K562 (cell line): ENCODE results near the gene TBC1D9. TPM values are rescaled to one million over a fixed set of nuclear protein-coding genes. Genes with fewer than 3 reads are reported as not detected.

ENCODE experiments used
- ATAC-seq: fragments of 200-7000 bp; cut with Tn5 transposase; 3 replicates; pipeline ENCODE4 v1.9.1; 2020; ENCODE audit warnings: moderate library complexity
- BruUV-seq: library from RNA; stranded (reverse); fragments of 400-500 nt; replicated peaks from 2 replicates; lab custom pipeline; 2021; lab: Mats Ljungman, UMichigan
- CTCF ChIA-PET: fragments of 300-600 bp; formaldehyde crosslinking; extraction: SDS; loops from one replicate; lab custom pipeline; 2021; ENCODE audit warnings: low intra/inter-chr PET ratio; lab: Yijun Ruan, JAX
- POLR2A ChIA-PET: fragments of 300-600, 350-650 bp; sonication (Branson Sonifier 250); formaldehyde crosslinking; extraction: SDS; loops from one replicate; lab custom pipeline; 2021; ENCODE audit warnings: antibody characterized with exemption, inconsistent platforms; lab: Yijun Ruan, JAX
- DNase-seq, 4 experiments: peaks; one replicate each; pipeline versions ENCODE4 v3.0.0 to v3.0.0-alpha.2; 2011 to 2018; ENCODE audit warnings: low spot score in 3 of 4, mixed read lengths in 3 of 4; ENCODE audit errors: extremely low read depth in 1 of 4
- FAIRE-seq: peaks from 2 replicates; lab custom pipeline; 2011; peaks lifted over from hg19 to GRCh38; lab: Jason Lieb, UNC
- H2AFZ ChIP-seq: 2 replicates; pipeline ENCODE4 v1.6.0; 2011; ENCODE audit warnings: low read depth, low read length, control low read depth, inconsistent platforms
- H3K27ac ChIP-seq: fragments of 200-600 bp; 3 replicates; pipeline ENCODE4 v1.8.0; 2011; ENCODE audit warnings: low read depth, mild to moderate bottlenecking, control low read depth, inconsistent platforms, low read length, moderate library complexity, mixed read lengths; ENCODE audit errors: extremely low read depth
- H3K27me3 ChIP-seq, 2 experiments: fragments of 300-600 bp in 1 of 2; 2 replicates in 1 of 2; 3 replicates in 1 of 2; pipeline versions ENCODE4 v1.6.0 to v1.8.0; 2011; ENCODE audit warnings: inconsistent platforms in 2 of 2, low read length in 2 of 2, mild to moderate bottlenecking in 1 of 2, mixed read lengths in 1 of 2, moderate library complexity in 1 of 2; ENCODE audit not compliant: control insufficient read depth in 2 of 2, insufficient read depth in 2 of 2
- H3K36me3 ChIP-seq: fragments of 300-600 bp; 3 replicates; pipeline ENCODE4 v1.8.0; 2011; ENCODE audit warnings: mild to moderate bottlenecking, low read length, inconsistent platforms; ENCODE audit not compliant: control insufficient read depth, insufficient read depth
- H3K4me1 ChIP-seq, 2 experiments: fragments of 200-600 bp in 1 of 2; replicated peaks in 1 of 2; 2 replicates in 1 of 2; 3 replicates in 1 of 2; pipeline versions ENCODE4 v1.5.1 to v1.8.0; 2011; ENCODE audit warnings: inconsistent platforms in 2 of 2, low read length in 2 of 2, mild to moderate bottlenecking in 1 of 2, mixed read lengths in 1 of 2, moderate library complexity in 1 of 2; ENCODE audit not compliant: control insufficient read depth in 2 of 2, insufficient read depth in 2 of 2
- H3K4me2 ChIP-seq: 2 replicates; pipeline ENCODE4 v1.6.1; 2011; ENCODE audit warnings: low read length, control low read depth, inconsistent platforms, mixed read lengths; ENCODE audit not compliant: insufficient read depth
- H3K4me3 ChIP-seq: fragments of 200-600 bp; sonication (generic), shearing (Covaris generic); 2 replicates; pipeline ENCODE4 v1.5.1; 2016; ENCODE audit warnings: control low read depth, inconsistent platforms
- H3K79me2 ChIP-seq: fragments of 200-600 bp; 3 replicates; pipeline ENCODE4 v1.8.0; 2011; ENCODE audit warnings: low read length, inconsistent platforms; ENCODE audit not compliant: control insufficient read depth, insufficient read depth
- H3K9ac ChIP-seq, 2 experiments: 2 replicates each; pipeline versions ENCODE4 v1.6.0 to v1.6.1; 2011; ENCODE audit warnings: low read depth in 2 of 2, low read length in 2 of 2, control low read depth in 1 of 2, inconsistent platforms in 1 of 2, mild to moderate bottlenecking in 1 of 2, mixed read lengths in 1 of 2; ENCODE audit not compliant: insufficient read depth in 1 of 2
- H3K9me1 ChIP-seq: one replicate; pipeline ENCODE4 v1.6.0; 2011; ENCODE audit warnings: inconsistent platforms, mild to moderate bottlenecking, low read length, moderate library complexity; ENCODE audit not compliant: control insufficient read depth, insufficient read depth
- H3K9me3 ChIP-seq: replicated peaks from 2 replicates; pipeline ENCODE4 v1.5.1; 2011; ENCODE audit warnings: low read depth, low read length, inconsistent platforms; ENCODE audit not compliant: control insufficient read depth, insufficient read depth
- H4K20me1 ChIP-seq: replicated peaks from 2 replicates; pipeline ENCODE4 v1.6.1; 2011; ENCODE audit warnings: low read length, inconsistent platforms, mixed read lengths; ENCODE audit not compliant: control insufficient read depth, insufficient read depth
- CCNT2 ChIP-seq: IDR thresholded peaks from 2 replicates; pipeline ENCODE4 v1.6.1; 2011; ENCODE audit warnings: borderline replicate concordance, low read depth, mild to moderate bottlenecking, moderate library complexity, mixed read lengths, low read length; ENCODE audit not compliant: insufficient read length; ENCODE audit errors: extremely low read depth
- ILK ChIP-seq: fragments of 450-650 bp; IDR thresholded peaks from 2 replicates; pipeline ENCODE4 v1.6.1; 2016; ENCODE audit warnings: missing genetic modification characterization, low read depth, mild to moderate bottlenecking, missing compliant biosample characterization, moderate library complexity, borderline replicate concordance
- WGBS: fragments of 100-300 bp; shearing (Covaris generic); methylation state at CpG from one replicate; pipeline ENCODE4 v1.1.6; 2016; ENCODE audit warnings: low coverage, mixed read lengths; ENCODE audit not compliant: insufficient coverage; ENCODE audit errors: missing lambda C conversion rate; 5-methylcytosine and 5-hydroxymethylcytosine counted together
- in situ Hi-C: fragments of 300-500 bp; cut with MboI; formaldehyde crosslinking; loops from 4 replicates; pipeline ENCODE4 v1.15.0; 2018; ENCODE audit warnings: inconsistent platforms, mixed read lengths
- intact Hi-C: fragments of 100-400 bp; cut with micrococcal nuclease; formaldehyde crosslinking; loops from 2 replicates; pipeline ENCODE4 v1.14.2; 2022
- polyA plus RNA-seq, 8 experiments: library from polyadenylated mRNA; depleted of rRNA in 4 of 8; stranded (reverse) in 5 of 8; unstranded in 3 of 8; fragments of >200 nt; fragmentation: Nextera tagmentation in 2 of 8; fragmentation: Illumina TruSeq in 1 of 8; extraction: Ambion mirVana in 2 of 8; extraction: Trizol in 1 of 8; gene quantifications; 2 replicates each; pipeline versions ENCODE4 v1.2.1 to v1.2.3, GENCODE V29; 2011 to 2014; ENCODE audit warnings: inconsistent platforms in 1 of 8, missing spikeins in 1 of 8
- total RNA-seq, 7 experiments: library from RNA; depleted of rRNA in 6 of 7; stranded (reverse); fragments of >200 nt in 6 of 7; fragmentation: Illumina TruSeq in 2 of 7; extraction: Trizol in 2 of 7; gene quantifications; 2 replicates each; pipeline versions ENCODE4 v1.2.1 to v1.2.3, GENCODE V29; 2011 to 2021; ENCODE audit warnings: low replicate concordance in 1 of 7
- TF ChIP-seq, protein P1 (sequence below), 2 experiments: fragments of 450-650 bp; conservative IDR thresholded peaks; 2 replicates each; pipeline ENCODE4 v1.6.1; 2017; ENCODE audit warnings: mild to moderate bottlenecking in 2 of 2, moderate library complexity in 2 of 2
- TF ChIP-seq, protein P2 (sequence below): IDR thresholded peaks from 2 replicates; pipeline ENCODE4 v1.6.1; 2014; ENCODE audit warnings: antibody characterized with exemption
- TF ChIP-seq, protein P3 (sequence below), 2 experiments: fragments of 450-650 bp; IDR thresholded peaks; 2 replicates each; pipeline ENCODE4 v1.6.1; 2018; ENCODE audit warnings: mild to moderate bottlenecking in 2 of 2, low read depth in 1 of 2; ENCODE audit not compliant: partially characterized antibody in 2 of 2
- TF ChIP-seq, protein P4 (sequence below): fragments of 450-650 bp; IDR thresholded peaks from 2 replicates; pipeline ENCODE4 v1.6.1; 2017; ENCODE audit warnings: mild to moderate bottlenecking, moderate library complexity

TBC1D9 gene
- total and polyA plus RNA-seq, 9 of the 15 experiments (the other 6 are each of a cell fraction or from before 2014, with no cell fraction given), result 0.13 TPM; not detected in 8

DNA sequence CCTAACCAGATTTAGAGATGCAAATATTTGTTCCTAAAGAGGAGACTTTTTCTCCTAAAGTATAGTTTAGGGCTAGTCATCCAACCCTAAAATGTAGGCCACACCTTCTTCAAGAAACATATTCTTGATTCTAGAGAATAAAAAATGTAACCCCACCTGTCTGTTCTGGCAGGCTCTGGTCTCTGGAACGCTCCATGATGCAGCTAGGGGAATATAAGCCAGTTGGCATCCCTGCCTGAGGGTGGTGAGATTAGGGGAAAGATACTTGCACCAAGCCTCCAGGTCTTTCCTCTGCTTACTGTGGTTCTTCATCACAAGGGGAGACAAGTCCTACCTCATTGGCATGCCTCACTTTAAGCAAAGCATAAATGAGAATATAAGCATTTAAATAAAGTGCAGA lies 21.2 kb upstream of the TBC1D9 start:
- ChIA-PET POLR2A (no interaction called here), CTCF (no interaction called here)
- H3K27me3 ChIP-seq, result no peaks in the 10 kb centered on the region
- no peak overlapping the region for H3K4me3 ChIP-seq
- intact Hi-C loops, result no loop called here
- no peak overlapping the region for H2AFZ ChIP-seq
- H3K4me2 ChIP-seq, result no peak overlapping the region
- TF ChIP-seq, protein P1, sequence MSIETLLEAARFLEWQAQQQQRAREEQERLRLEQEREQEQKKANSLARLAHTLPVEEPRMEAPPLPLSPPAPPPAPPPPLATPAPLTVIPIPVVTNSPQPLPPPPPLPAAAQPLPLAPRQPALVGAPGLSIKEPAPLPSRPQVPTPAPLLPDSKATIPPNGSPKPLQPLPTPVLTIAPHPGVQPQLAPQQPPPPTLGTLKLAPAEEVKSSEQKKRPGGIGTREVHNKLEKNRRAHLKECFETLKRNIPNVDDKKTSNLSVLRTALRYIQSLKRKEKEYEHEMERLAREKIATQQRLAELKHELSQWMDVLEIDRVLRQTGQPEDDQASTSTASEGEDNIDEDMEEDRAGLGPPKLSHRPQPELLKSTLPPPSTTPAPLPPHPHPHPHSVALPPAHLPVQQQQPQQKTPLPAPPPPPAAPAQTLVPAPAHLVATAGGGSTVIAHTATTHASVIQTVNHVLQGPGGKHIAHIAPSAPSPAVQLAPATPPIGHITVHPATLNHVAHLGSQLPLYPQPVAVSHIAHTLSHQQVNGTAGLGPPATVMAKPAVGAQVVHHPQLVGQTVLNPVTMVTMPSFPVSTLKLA (conservative IDR thresholded peaks at IDR 0.05), result no peak
- TF ChIP-seq, all 486 proteins: peak for 0
- Histone ChIP-seq H4K20me1 (no peaks in the 10 kb centered on the region), H3K4me1 (no peaks in the 10 kb centered on the region), H3K9ac (no peak overlapping the region), H3K9me3 (no peaks in the 10 kb centered on the region), H3K36me3 (no peaks in the 10 kb centered on the region), H3K9me1 (no peaks in the 10 kb centered on the region), H3K27ac (no peak overlapping the region), H3K79me2 (no peaks in the 10 kb centered on the region)
- in situ Hi-C loops, result no loop called here
- ATAC-seq (no peak), DNase-seq (no peak), FAIRE-seq (no peak)
- WGBS, result 0% methylated on average over 1 of the region's 1 CpG
- BruUV-seq, result no TSS peak

DNA sequence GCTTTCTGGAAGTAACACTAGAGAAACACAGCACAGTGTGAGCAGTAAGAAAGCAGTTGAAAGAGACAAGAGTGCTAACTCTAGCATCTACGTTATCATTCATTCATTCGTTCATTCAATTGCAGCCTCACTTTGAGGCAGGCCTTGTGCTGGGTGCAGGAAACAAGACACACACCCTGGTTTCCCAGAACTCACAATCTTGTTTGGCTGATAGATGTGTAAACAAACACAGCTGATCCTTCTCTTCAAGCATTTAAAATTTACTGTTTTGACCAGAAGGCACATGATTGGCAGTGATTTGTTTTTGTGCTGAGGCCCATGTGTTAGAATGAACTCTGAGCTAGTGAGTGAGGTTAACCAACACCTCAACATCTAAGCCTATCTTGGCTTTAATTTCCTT lies 20.4 kb upstream of the TBC1D9 start:
- intact Hi-C loops (no loop called here), in situ Hi-C loops (no loop called here)
- no peaks in the 10 kb centered on the region for H3K4me1 ChIP-seq
- H3K9me1 ChIP-seq, result no peaks in the 10 kb centered on the region
- no peak overlapping the region for H3K4me3 ChIP-seq
- CTCF ChIA-PET, result no interaction called here
- no peak overlapping the region for H3K27ac ChIP-seq
- no peaks in the 10 kb centered on the region for H3K36me3 ChIP-seq
- no peaks in the 10 kb centered on the region for H4K20me1 ChIP-seq
- 0% methylated on average over 2 of the region's 2 CpGs for WGBS
- no peaks in the 10 kb centered on the region for H3K27me3 ChIP-seq
- ATAC-seq (no peak), FAIRE-seq (no peak), DNase-seq (no peak)
- no TSS peak for BruUV-seq
- no peak overlapping the region for H3K9ac ChIP-seq
- no peaks in the 10 kb centered on the region for H3K9me3 ChIP-seq
- H3K4me2 ChIP-seq, result no peak overlapping the region
- no peaks in the 10 kb centered on the region for H3K79me2 ChIP-seq
- POLR2A ChIA-PET, result no interaction called here
- no peak overlapping the region for H2AFZ ChIP-seq
- TF ChIP-seq, protein P2, sequence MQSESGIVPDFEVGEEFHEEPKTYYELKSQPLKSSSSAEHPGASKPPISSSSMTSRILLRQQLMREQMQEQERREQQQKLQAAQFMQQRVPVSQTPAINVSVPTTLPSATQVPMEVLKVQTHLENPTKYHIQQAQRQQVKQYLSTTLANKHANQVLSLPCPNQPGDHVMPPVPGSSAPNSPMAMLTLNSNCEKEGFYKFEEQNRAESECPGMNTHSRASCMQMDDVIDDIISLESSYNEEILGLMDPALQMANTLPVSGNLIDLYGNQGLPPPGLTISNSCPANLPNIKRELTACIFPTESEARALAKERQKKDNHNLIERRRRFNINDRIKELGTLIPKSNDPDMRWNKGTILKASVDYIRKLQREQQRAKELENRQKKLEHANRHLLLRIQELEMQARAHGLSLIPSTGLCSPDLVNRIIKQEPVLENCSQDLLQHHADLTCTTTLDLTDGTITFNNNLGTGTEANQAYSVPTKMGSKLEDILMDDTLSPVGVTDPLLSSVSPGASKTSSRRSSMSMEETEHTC, result no peak
- TF ChIP-seq CCNT2 (no peak), ILK (no peak)
- TF ChIP-seq, protein P3, sequence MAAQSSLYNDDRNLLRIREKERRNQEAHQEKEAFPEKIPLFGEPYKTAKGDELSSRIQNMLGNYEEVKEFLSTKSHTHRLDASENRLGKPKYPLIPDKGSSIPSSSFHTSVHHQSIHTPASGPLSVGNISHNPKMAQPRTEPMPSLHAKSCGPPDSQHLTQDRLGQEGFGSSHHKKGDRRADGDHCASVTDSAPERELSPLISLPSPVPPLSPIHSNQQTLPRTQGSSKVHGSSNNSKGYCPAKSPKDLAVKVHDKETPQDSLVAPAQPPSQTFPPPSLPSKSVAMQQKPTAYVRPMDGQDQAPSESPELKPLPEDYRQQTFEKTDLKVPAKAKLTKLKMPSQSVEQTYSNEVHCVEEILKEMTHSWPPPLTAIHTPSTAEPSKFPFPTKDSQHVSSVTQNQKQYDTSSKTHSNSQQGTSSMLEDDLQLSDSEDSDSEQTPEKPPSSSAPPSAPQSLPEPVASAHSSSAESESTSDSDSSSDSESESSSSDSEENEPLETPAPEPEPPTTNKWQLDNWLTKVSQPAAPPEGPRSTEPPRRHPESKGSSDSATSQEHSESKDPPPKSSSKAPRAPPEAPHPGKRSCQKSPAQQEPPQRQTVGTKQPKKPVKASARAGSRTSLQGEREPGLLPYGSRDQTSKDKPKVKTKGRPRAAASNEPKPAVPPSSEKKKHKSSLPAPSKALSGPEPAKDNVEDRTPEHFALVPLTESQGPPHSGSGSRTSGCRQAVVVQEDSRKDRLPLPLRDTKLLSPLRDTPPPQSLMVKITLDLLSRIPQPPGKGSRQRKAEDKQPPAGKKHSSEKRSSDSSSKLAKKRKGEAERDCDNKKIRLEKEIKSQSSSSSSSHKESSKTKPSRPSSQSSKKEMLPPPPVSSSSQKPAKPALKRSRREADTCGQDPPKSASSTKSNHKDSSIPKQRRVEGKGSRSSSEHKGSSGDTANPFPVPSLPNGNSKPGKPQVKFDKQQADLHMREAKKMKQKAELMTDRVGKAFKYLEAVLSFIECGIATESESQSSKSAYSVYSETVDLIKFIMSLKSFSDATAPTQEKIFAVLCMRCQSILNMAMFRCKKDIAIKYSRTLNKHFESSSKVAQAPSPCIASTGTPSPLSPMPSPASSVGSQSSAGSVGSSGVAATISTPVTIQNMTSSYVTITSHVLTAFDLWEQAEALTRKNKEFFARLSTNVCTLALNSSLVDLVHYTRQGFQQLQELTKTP (IDR thresholded peaks at IDR 0.05; ENCODE audit: low read depth in 1 of 2, partially characterized antibody in 2 of 2), result no peak
- TF ChIP-seq, protein P4, sequence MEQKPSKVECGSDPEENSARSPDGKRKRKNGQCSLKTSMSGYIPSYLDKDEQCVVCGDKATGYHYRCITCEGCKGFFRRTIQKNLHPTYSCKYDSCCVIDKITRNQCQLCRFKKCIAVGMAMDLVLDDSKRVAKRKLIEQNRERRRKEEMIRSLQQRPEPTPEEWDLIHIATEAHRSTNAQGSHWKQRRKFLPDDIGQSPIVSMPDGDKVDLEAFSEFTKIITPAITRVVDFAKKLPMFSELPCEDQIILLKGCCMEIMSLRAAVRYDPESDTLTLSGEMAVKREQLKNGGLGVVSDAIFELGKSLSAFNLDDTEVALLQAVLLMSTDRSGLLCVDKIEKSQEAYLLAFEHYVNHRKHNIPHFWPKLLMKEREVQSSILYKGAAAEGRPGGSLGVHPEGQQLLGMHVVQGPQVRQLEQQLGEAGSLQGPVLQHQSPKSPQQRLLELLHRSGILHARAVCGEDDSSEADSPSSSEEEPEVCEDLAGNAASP, result no peak
